Stimulated activated naive CD4-positive, alpha-beta T cell treated with Interleukin-2 at 50 U/mL for 16 hours (primary cell): ENCODE results near the gene PRTN3.

Source experiments
- DNase-seq: peaks from one replicate; lab custom pipeline; 2025; lab: John Stamatoyannopoulos, UW

Gene PRTN3, protein sequence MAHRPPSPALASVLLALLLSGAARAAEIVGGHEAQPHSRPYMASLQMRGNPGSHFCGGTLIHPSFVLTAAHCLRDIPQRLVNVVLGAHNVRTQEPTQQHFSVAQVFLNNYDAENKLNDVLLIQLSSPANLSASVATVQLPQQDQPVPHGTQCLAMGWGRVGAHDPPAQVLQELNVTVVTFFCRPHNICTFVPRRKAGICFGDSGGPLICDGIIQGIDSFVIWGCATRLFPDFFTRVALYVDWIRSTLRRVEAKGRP

DNA sequence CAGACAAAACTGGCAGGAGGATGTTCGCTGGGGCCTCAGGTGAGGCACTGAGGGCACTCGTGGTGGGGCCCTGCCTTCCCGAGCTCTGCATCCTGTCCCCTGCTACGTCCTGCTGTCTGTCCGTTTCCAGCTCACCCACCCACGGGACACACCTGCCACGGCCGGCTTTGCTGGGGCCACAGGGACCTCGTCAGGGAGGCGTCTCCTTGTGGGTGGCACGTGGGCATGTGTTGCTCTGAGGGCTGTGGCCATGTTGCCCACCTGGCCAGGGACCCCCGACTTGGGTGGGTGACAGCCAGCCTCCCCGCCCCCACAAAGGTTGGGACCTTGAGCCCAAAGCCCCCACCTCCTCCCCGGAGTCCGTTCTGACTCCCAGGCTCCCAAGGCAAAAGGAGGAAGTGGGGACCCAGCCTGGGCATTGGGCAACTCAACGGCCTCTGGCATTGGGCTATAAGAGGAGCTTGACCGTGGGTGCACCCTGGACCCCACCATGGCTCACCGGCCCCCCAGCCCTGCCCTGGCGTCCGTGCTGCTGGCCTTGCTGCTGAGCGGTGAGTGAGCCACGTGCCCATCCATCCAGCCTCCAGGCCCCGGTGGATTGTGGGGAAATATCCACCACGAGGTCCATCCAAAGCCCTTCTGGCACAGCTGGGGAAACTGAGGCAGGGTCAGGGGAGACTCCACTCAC lies at the start of gene PRTN3:
PRTN3 (plus strand) TSS at position 481 of the 688 bp plus-strand sequence; CDS start at position 491, 10 bp downstream.
- DNase-seq = no peak

DNA sequence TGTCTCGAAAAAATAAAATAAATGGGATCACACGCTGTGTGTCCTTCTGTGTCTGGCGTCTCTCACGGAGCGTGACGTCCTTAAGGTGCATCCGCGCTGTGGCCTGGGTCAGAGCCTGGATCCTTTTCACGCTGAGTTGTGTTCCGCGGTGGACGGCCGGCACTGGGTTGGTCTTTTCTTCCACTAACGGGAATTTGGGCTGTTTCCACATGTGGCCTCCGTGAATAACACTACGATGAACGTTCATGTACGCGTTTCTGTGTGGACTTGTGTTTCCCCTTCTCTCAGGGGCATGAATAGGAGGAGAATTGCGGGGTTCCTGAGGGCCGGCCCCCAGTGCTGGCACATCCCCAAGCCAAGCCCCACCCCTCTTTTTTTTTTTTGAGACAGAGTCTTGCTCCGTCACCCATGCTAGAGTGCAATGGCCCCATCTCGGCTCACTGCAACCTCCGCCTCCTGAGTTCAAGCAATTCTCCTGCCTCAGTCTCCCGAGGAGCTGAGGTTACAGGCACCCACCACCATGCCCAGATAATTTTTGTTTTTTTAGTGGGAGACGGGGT lies 49.7 kb upstream of the PRTN3 start:
- DNase-seq = no peak

DNA sequence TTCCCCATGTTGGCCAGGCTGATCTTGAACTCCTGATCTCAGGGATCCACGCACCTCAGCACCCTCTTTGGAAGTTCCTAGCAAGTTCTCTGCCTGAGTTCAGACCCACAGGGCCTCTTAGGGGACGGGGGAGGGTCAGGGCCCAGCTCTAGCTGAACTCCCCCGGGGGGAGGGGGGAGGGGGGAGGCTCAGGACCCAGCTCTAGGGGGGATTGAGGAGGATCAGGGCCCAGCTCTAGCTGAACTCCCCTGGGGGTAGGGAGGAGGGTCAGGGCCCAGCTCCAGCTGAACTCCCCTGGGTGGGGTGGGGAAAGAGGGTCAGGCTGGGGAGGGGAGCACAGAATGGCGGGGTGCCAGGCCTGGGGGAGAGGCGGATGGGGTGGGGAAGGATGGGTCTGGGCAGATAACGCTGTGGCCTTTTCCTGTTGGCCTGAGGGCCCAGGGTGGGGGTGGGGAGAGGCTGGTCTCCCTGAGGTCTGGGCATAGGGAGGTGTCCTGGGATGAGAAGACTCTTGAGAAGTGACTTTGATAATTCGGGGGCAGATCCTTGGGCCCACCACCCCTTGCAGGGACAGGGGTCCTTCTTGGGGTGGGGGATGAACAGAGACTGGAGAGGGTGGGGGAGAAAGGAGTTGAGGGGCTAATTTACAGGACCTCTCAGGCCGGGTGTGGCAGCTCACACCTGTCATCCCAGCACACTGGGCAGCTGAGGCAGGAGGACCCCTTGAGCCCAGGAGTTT lies 49.1 kb upstream of the PRTN3 start:
- DNase-seq = no peak

DNA sequence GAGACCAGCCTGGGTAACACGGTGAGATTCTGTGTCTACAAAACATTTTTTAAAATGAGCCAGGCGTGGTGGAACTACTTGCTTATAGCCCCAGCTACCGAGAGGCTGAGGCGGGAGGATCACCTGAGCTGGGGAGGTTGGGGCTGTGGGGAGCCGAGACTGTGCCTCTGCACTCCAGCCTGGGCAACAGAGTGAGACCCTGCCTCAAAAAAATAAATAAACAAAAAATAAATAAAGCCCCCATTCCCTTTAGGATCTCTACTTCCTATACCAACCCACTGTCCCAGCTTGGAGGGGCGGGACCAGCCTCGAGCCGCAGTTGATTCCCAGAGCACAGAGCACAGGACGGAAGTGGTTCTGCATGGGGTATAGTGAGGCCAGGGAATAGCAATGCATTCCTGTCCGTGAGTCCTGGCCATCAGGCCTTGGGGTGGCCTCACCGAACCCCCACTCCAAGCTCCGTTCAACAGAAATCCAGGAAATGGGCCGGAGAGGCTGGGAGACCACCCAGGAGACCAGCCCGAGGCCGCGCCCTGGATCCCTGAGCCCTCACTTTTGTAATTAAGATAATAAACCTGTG lies 48.4 kb upstream of the PRTN3 start:
- no peak for DNase-seq

DNA sequence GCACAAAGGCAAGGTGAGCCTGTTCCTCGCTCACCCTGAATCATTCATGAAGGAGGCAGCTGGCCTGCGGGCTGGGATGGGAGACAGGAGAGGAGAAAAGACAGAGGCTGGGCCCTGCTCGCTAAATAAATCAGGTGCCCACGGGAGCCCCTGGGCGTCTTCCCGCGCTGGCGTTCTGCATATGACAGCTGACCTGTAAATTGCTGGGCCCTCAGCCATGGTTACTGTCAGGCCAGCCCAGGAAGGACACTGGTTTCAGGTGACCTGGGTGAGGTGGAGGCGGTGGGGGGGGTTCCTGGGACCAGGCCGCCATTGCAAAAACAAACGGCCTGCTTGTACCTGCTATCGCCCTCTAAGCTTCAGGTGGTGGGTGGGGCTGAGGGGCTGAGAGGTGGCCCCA lies 47.0 kb upstream of the PRTN3 start:
- no peak for DNase-seq

DNA sequence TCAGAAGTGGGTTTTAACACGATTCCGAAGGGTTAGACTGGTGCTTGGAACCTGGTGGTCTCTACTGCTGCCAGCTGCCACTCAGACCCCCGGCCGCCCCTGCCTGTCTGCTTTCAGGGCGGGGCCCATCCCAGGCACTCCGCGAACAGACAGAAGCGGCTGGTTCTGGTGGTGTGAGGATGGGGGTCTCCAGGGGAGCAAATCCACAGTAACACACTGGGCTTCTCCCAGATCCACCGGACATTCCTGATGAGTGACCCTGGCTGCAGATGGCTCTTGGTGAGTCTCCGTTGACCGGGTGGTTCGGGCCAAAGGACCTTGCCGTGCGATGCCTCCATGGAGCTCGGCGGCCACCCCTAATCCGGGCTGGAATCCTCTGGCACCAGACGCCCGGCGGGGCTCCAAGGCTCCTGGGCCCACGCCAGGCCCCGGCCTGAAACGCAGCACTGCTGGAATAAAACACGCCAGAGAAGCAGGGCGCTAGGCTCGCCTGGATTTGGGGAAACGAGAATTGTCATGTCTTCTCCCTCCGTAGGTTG lies 45.7 kb upstream of the PRTN3 start:
- no peak for DNase-seq

DNA sequence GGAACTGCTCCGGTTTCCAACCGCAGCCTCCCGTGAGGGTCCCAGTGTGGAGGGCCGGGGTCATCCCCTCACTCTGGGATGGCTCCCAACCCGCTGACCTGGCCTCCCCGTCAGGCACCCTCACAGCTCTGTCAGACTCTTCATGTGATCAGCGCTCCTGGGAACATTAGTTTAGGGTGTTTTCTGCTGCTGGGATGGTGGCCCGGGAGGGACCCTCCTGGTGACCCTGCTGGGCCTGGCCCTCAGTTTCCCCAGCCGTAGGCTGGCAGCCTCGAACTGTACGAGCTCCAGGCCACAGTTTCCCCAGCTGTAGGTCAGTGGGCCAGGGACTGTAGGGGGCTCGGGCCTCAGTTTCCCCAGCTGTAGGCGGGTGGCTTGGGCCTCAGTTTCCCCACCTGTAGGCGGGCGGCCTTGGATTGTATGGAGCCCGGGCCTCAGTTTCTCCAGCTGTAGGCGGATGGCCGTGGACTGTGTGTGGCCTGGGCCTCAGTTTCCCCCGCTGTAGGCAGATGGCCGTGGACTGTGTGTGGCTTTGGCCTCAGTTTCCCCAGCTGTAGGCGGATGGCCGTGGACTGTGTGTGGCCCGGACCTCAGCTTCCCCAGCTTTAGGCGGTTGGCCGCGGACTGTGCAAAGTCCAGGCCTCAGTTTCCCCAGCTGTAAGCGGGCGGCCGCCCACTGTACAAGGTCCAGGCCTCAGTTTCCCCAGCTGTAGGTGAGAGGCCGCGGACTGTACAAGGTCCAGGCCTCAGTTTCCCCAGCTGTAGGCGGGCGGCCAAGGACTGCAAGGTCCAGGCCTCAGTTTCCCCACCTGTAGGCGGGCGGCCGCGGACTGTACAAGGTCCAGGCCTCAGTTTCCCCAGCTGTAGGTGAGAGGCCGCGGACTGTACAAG lies 44.9 kb upstream of the PRTN3 start:
- DNase-seq = no peak

DNA sequence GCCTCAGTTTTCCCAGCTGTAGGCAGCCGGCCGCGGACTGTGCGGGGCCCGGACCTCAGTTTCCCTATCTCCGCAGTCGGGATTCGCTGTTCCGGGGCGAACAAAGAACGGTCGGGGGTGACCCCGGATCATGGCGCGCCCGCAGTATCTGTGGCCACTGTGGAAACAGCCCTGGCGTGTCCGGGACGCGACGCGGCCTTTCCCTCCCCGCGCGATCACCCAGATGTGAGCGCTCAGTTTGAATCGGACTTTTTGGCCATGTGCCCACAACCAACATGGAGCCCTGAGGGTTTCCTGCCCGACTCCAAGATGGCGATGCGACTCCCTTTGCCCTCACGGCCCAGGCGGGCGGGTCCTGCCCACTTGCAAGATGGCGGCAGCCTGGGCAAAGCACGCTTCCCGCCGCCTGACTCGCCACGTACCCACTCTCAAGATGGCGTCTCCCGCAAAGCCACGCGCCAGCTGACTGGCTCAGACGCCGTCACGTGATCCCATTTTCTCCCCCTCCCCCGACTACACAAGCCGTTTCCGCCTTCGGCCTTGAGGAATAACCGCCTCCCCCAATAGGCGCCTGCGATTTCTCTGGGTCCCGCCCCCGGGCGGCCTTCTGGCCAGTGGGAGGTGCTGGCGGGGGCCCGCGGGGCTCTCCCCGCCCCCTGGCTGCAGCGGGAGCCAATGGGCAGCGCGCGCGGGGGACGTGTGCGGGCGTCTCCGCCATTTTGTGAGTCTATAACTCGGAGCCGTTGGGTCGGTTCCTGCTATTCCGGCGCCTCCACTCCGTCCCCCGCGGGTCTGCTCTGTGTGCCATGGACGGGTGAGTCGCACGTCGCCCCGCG lies 43.9 kb upstream of the PRTN3 start, which contains the start of gene PTBP1:
PTBP1 (plus strand) TSS at position 761 of the 836 bp plus-strand sequence; CDS start at position 807, 46 bp downstream.
- peak; percentile 100 for DNase-seq

DNA sequence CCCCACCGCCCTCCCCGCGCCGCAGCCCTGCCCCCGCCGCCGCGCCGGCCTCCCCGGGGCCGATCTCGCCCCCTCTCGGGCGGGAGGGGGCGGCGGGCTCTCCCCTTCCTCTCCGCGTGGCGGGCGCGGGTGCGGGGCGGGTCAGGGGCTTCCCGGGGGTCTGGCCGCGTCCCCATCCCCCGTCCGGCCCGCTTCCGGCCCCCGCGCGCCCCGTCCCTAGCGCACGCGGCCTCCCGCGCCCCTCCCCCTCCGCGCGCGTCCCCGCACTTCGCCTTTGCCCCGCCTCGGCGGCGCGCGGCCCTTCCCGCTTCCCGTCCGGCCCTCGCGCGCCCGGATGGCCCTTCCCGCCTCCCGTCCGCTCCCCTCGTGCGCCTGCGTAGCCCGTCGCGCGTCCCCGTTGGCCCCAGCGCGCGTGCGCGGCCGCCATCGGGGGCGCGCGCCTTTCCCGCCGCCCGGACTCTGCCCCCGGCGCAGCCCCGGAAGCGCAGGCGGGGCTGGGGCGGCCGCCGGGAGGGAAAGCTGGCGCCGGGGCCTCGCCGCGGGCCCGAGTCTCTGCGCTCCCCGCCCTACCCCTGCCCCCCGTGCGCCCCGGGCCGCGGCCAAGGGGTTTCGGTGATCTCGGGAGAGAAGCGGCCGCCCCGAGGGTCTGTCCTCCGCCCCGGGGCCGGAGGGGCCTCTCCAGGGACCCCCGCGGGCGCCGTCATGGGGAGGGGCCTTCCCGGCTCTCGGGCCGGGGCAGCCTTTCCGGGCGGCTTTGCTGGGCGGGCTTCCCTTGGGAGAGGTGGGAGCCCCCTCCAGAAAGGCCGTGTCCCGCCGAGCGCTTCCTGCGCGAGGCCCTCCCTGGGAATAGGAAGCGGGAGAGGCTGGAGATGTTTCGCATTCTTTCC lies 43.0 kb upstream of the PRTN3 start:
- DNase-seq = peak; percentile 79

DNA sequence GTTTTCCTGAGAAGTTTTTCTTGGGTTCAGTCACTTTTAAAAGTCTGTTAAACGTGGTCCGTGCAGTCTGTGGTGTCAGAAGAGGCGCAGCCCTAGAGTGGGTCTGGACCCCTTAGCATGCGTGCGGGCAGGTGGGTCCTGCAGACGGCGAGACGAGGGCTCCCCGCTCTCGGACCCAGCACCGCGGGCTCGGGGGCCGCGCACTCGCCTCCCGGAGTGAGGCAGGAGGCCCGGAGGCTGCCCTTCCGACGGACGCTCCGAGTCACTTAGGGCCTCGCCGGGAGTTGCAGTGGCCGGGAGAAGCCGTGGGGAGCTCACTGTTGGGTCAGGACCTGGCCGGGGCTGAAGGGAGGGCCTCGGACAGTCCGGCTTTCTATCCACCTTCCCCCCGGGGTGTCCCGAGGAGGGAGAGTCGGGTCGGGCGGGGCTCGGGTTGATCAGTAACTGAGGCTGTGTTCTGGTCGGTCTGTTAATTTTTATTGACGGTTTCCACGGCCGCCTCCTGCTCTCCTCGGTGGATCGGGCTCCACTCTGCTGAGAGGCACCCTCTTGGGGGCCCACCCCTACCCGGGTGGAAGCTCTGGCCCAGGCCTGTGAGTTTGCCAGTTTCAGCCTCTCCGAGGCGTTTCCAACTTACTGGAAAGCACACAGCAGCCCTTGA lies 42.3 kb upstream of the PRTN3 start:
- DNase-seq = no peak

DNA sequence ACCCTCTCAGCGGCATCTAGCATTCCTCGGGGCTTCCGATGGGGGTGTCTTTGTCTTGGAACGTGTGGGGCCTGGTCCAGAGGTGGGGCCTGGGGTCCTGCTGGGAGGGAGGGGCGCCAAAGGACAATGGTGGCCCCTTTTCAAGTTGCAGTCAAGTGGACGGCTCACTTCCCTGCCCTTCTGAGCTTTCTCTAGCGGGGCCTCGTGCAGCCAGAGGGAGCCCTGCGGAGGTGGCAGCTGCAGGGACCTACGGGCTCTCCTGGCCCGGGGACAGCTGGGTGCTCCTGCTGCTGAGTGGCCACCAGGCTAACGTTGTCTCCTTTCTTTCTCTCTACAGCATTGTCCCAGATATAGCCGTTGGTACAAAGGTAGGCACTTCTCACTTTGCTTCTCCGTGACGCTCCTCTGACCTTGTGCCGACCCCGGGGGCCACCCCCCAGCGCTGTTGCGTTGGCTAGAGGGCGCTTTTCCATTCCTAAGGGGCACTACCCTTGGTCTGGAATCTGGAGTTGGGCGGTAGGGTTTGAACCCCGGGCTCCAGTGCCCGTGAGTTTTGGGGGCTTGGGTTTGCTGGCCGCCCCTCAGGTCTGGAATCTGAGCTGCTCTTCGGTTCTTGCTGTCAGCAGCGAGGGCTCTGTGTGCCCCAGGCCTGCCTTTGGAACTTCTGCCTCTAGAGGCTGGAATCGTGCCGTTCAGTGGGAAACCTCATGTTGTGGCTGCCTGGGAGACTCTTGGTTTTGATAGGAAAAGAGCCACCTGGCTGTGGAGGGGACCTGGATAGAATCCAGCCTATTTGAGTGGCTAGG lies 41.5 kb upstream of the PRTN3 start:
- DNase-seq = peak; percentile 28

DNA sequence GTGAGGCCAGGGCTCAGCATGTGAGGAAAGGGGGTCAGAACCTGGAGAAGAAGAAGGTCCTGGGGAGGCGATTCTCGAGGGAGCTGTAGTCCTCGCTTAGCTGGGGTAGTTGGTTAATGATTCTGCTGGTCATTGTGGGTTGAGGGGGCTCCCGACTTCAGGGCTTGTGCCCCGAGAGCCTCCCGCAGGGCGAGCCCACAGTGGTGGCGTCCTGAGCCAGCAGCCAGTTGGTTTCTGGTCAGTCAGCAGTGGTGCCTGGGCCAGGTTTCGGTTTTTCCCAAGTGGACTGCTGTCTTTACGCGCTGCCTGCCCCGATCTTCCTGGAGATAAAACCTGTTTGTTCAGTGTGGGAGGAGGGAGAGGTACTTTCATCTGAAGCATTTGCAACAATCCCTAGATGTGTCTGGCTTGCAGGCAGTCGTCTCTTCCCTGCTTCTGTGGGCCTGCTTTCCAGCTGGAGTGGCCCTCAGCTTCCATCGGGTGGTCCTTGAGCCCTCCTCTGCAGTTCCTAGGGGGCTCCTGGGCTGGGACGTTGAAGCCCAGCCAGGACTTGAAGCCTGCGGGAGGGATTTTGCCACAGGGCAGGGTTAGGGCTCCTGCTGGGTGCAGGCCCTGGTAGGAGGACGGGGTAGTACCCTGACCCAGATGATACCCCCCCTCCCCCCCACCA lies 40.3 kb upstream of the PRTN3 start:
- DNase-seq = no peak

DNA sequence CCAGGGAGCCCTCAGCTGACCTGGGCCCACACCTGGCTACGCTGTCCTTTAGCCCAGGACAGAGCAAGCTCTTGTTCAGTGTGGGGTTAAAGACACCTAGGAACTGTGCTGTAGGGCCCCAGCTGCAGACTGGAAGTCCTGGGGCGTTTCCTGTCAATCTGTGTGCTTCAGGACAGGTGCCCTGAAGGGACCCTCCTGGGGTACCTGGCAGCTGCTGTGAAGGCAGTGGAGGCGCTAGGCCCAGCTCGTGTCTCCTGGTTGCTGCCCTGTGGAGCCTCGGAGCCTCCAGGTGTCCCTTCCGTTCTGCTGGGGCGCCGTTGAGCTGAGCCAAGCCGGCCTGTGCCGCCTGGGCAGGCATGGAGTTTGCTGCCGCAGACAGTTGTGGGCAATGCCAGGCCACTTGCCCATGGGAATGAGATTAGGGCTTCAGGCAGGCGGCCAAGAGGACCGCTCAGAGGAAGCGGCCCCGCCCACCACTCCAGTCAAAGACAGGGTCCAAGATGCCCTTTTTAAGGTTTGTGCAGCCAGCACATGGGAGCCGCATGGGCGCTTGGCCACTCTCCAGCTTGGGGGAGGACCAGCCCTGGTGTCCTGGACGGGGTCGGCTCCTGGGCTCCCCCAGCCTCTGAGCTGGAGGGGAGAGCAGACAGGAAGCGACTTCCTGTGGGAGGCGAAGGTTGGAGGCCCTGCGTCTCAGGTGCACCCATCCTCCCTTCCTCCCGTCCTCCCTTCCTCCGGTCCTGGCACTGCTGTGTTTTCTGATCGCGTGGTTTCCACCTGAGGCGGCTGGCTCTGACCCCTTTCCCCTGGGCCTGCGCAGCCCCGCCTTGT lies 39.6 kb upstream of the PRTN3 start:
- DNase-seq = no peak

DNA sequence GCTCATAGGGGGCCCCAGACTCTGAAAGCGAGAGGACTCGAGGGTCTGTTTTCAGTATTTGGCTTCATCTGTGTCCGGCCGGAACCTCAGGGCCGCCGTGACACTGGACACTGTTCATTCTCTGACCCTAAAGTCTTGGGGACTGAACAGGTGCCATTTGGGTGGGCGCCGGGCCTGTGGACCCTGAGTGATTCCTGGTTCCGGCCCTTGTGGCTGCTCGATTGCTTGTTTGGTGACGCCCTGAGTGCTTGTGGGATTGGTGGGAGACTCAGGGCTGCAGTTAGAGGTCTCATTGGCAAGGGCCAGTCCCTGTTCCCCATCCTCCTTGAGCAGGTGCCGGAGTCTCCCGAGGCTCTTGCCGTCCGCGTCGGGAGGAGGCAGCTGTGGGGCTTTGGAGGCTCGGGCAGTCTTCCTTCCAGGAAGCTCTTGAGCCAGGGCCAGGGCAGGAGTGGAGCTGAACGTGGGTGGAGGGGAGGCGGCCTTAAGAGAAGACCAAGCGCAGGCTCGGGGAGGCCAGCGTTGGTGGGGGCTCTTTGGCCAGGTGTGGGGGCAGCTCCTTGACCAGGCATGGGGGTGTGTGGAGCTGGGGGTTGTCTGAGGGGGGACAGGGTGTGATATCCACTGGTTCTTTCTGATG lies 38.8 kb upstream of the PRTN3 start:
- no peak for DNase-seq

DNA sequence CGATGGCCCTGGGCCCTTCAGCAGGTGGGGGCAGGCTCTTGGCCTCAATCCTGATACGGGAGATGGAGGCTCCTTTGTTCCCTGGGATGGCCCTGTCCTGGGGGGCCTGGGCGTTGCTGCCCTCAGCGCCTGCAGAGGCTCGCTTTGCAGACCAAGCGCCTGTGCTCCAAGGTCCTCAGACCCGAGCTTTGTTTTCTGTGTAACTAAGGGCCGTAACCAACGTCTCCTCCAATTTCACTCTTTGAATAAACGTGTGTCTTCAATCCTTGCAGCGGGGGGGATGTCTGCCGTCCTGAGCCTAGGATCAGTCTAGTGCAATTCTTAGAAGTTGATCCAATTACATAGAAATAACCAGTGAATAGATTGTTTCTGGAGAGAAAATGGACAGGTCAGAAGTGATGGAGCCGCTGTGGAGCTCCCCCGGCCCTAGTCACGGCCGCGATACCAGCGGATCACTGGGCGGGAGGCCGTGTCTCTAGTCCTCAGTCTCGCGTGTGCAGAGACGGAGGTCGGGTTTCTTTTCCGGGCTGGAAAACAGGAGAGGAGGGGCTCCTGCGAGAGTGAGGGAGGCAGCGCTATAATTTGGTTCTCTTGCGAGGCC lies 38.2 kb upstream of the PRTN3 start:
- no peak for DNase-seq
